K562 (cell line): ENCODE measurements around the gene FES. TPM values are rescaled to one million over a fixed set of nuclear protein-coding genes. Genes with fewer than 3 reads are reported as not detected.

Experiments used
- ATF7 ChIP-seq: fragments of 450-650 bp; IDR thresholded peaks from 2 replicates; pipeline ENCODE4 v1.7.1; 2014; ENCODE audit warnings: mild to moderate bottlenecking, moderate library complexity
- BRD9 ChIP-seq: fragments of 450-650 bp; IDR thresholded peaks from 2 replicates; pipeline ENCODE4 v1.6.1; 2018; ENCODE audit warnings: low read depth; ENCODE audit not compliant: partially characterized antibody
- CBX3 ChIP-seq, 2 experiments: IDR thresholded peaks; 1 replicate in 1 of 2; 2 replicates in 1 of 2; pipeline ENCODE4 v1.6.1; 2012; ENCODE audit warnings: inconsistent platforms in 2 of 2, low read length in 2 of 2, borderline replicate concordance in 1 of 2, control low read depth in 1 of 2
- CTBP1 ChIP-seq: fragments of 450-650 bp; IDR thresholded peaks from 2 replicates; pipeline ENCODE4 v1.6.1; 2016; ENCODE audit warnings: borderline replicate concordance
- JUND ChIP-seq, 2 experiments: IDR thresholded peaks; 2 replicates in 1 of 2; 3 replicates in 1 of 2; pipeline ENCODE4 v1.6.1; 2011; ENCODE audit warnings: borderline replicate concordance in 2 of 2, low read depth in 2 of 2, low read length in 2 of 2, improper control_type of control experiment in 1 of 2, missing biosample characterization in 1 of 2, missing genetic modification characterization in 1 of 2, missing genetic modification reagents in 1 of 2
- NFE2L1 ChIP-seq: fragments of 450-650 bp; IDR thresholded peaks from 2 replicates; pipeline ENCODE4 v1.6.1; 2016; ENCODE audit warnings: missing genetic modification characterization, low read depth, mild to moderate bottlenecking, missing compliant biosample characterization, moderate library complexity, borderline replicate concordance
- SPI1 ChIP-seq: IDR thresholded peaks from 2 replicates; pipeline ENCODE4 v1.6.1; 2011; ENCODE audit warnings: low read depth, low read length, control low read depth, borderline replicate concordance
- polyA plus RNA-seq, 8 experiments: library from polyadenylated mRNA; depleted of rRNA in 4 of 8; stranded (reverse) in 5 of 8; unstranded in 3 of 8; fragments of >200 nt; fragmentation: Nextera tagmentation in 2 of 8; fragmentation: Illumina TruSeq in 1 of 8; extraction: Ambion mirVana in 2 of 8; extraction: Trizol in 1 of 8; gene quantifications; 2 replicates each; pipeline versions ENCODE4 v1.2.1 to v1.2.3, GENCODE V29; 2011 to 2014; ENCODE audit warnings: inconsistent platforms in 1 of 8, missing spikeins in 1 of 8
- total RNA-seq, 7 experiments: library from RNA; depleted of rRNA in 6 of 7; stranded (reverse); fragments of >200 nt in 6 of 7; fragmentation: Illumina TruSeq in 2 of 7; extraction: Trizol in 2 of 7; gene quantifications; 2 replicates each; pipeline versions ENCODE4 v1.2.1 to v1.2.3, GENCODE V29; 2011 to 2021; ENCODE audit warnings: low replicate concordance in 1 of 7
- TF ChIP-seq, protein P1 (sequence below): sonication (generic); formaldehyde crosslinking; IDR thresholded peaks from 2 replicates; pipeline ENCODE4 v1.8.0; 2022; ENCODE audit warnings: missing genetic modification reagents, mild to moderate bottlenecking, moderate library complexity, borderline replicate concordance
- TF ChIP-seq, protein P2 (sequence below): fragments of 450-650 bp; IDR thresholded peaks from 2 replicates; pipeline ENCODE4 v1.6.1; 2017; ENCODE audit warnings: antibody characterized with exemption, mild to moderate bottlenecking
- TF ChIP-seq, protein P3 (sequence below): fragments of 250-450 bp; sonication (Bioruptor Pico); IDR thresholded peaks from 2 replicates; pipeline ENCODE4 v1.8.0; 2022; ENCODE audit warnings: inconsistent platforms

The FES gene
- total and polyA plus RNA-seq, 9 of the 15 experiments (the other 6 are each of a cell fraction or from before 2014, with no cell fraction given), result 0.38 to 2.6 (median 0.82) TPM

DNA sequence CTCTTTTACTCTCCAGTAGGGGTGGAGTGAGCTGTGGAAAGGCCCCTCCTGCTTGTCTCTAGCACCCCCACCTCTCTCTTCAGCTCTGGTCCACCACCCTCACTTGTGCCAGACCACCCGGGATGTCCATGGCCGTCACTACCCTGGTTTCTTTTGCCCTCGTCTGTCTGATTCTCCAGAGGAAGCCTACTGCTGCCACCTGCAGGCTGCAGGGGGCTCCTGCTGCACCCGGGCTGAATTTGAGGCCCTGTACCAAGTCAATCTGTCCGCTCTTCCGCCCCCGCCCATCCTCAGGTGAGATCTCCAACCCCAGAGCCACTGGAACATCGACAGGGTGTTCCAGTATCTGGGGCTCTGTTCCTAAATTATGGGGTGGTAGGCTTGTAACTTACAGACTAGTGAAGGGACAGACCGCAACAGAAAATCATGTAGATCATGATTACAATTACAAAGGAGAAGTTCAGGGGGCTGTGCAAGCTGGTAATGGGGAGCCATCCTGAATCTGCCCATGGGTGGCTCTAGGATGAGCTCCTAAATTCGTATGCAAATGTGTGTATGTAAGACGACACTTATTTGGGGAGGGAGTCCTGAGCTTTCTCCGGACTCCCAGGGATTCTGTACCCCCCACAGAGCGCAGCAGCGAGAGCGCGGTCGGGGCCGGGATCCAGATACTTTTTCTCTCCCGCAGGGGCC, 50.1 kb downstream of the FES start (continued):
- peak; percentile 42; the same call in 1 of the 2 replicates for TF ChIP-seq JUND (IDR thresholded peaks at IDR 0.05; ENCODE audit: borderline replicate concordance, low read depth, low read length)
- TF ChIP-seq JUND (tag; IDR thresholded peaks at IDR 0.05; ENCODE audit: borderline replicate concordance, low read depth, low read length), result peak; percentile 28; the same call in 1 of the 3 replicates
- no peak for TF ChIP-seq NFE2L1 (tag)
- peak; percentile 72; the same call in 1 of the 2 replicates for TF ChIP-seq CTBP1
- TF ChIP-seq, protein P1, sequence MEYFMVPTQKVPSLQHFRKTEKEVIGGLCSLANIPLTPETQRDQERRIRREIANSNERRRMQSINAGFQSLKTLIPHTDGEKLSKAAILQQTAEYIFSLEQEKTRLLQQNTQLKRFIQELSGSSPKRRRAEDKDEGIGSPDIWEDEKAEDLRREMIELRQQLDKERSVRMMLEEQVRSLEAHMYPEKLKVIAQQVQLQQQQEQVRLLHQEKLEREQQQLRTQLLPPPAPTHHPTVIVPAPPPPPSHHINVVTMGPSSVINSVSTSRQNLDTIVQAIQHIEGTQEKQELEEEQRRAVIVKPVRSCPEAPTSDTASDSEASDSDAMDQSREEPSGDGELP, result peak; percentile 48; the same call in 1 of the 2 replicates
- TF ChIP-seq BRD9, result peak; percentile 25
- TF ChIP-seq, protein P2, sequence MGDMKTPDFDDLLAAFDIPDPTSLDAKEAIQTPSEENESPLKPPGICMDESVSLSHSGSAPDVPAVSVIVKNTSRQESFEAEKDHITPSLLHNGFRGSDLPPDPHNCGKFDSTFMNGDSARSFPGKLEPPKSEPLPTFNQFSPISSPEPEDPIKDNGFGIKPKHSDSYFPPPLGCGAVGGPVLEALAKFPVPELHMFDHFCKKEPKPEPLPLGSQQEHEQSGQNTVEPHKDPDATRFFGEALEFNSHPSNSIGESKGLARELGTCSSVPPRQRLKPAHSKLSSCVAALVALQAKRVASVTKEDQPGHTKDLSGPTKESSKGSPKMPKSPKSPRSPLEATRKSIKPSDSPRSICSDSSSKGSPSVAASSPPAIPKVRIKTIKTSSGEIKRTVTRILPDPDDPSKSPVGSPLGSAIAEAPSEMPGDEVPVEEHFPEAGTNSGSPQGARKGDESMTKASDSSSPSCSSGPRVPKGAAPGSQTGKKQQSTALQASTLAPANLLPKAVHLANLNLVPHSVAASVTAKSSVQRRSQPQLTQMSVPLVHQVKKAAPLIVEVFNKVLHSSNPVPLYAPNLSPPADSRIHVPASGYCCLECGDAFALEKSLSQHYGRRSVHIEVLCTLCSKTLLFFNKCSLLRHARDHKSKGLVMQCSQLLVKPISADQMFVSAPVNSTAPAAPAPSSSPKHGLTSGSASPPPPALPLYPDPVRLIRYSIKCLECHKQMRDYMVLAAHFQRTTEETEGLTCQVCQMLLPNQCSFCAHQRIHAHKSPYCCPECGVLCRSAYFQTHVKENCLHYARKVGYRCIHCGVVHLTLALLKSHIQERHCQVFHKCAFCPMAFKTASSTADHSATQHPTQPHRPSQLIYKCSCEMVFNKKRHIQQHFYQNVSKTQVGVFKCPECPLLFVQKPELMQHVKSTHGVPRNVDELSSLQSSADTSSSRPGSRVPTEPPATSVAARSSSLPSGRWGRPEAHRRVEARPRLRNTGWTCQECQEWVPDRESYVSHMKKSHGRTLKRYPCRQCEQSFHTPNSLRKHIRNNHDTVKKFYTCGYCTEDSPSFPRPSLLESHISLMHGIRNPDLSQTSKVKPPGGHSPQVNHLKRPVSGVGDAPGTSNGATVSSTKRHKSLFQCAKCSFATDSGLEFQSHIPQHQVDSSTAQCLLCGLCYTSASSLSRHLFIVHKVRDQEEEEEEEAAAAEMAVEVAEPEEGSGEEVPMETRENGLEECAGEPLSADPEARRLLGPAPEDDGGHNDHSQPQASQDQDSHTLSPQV, result 0 out of 2 replicates have a peak, but pooled peaks have one; percentile 49
- TF ChIP-seq ATF7, result 0 out of 2 replicates have a peak, but pooled peaks have one; percentile 26
- TF ChIP-seq, protein P3, sequence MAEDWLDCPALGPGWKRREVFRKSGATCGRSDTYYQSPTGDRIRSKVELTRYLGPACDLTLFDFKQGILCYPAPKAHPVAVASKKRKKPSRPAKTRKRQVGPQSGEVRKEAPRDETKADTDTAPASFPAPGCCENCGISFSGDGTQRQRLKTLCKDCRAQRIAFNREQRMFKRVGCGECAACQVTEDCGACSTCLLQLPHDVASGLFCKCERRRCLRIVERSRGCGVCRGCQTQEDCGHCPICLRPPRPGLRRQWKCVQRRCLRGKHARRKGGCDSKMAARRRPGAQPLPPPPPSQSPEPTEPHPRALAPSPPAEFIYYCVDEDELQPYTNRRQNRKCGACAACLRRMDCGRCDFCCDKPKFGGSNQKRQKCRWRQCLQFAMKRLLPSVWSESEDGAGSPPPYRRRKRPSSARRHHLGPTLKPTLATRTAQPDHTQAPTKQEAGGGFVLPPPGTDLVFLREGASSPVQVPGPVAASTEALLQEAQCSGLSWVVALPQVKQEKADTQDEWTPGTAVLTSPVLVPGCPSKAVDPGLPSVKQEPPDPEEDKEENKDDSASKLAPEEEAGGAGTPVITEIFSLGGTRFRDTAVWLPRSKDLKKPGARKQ (CRISPR knock-in tag), result no peak
- no peak for TF ChIP-seq CBX3 (IDR thresholded peaks at IDR 0.05; ENCODE audit: borderline replicate concordance in 1 of 2, low read length in 2 of 2)
- TF ChIP-seq SPI1, result 0 out of 2 replicates have a peak, but pooled peaks have one; percentile 23
